Measurements from ENCODE around the gene USH1G.

USH1G gene

DNA sequence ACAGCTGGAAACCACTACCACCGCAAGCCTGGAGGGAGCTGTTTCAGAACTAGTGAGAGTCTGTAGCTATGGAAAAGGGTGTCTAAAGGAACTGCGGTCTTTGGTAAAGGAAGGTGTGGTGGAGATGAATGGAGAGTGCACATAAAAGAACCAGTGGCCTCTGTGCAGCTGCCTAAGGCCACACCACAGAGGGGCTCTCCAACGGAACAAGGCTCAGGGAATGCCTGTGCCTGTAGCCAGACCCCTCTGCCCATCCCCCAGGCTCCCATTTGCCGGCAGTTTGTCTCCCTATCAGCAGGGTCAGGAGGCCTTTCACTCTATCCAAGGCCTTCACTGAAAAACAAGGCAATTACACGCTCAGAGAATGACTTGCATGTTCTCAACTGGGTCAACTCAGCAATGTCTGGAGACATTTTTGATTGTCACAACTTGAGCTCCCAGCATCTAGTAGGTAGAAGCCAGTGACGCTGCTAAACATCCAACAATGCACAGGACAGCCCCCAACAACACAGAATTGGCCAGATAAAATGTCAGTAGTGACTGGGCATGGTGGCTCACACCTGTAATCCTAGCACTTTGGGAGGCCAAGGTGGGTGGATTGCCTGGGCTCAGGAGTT lies 47.0 kb downstream of the USH1G start:
- no peak overlapping the region for H3K4me3 ChIP-seq (ENCODE audit: low read depth, low read length)
- ChIA-PET POLR2A (no interaction called here), CTCF (interaction anchor here (3.5 to 5.6 kb wide), 2 partner anchors 12 to 15 kb away, joined by 16 to 37 read pairs; no protein-coding TSS in a partner anchor)
- no peak for TF ChIP-seq CTCF (IDR thresholded peaks at IDR 0.05; ENCODE audit: insufficient read depth, low read length, missing control alignments)
- no peak for DNase-seq (ENCODE audit: low read depth, low spot score)

DNA sequence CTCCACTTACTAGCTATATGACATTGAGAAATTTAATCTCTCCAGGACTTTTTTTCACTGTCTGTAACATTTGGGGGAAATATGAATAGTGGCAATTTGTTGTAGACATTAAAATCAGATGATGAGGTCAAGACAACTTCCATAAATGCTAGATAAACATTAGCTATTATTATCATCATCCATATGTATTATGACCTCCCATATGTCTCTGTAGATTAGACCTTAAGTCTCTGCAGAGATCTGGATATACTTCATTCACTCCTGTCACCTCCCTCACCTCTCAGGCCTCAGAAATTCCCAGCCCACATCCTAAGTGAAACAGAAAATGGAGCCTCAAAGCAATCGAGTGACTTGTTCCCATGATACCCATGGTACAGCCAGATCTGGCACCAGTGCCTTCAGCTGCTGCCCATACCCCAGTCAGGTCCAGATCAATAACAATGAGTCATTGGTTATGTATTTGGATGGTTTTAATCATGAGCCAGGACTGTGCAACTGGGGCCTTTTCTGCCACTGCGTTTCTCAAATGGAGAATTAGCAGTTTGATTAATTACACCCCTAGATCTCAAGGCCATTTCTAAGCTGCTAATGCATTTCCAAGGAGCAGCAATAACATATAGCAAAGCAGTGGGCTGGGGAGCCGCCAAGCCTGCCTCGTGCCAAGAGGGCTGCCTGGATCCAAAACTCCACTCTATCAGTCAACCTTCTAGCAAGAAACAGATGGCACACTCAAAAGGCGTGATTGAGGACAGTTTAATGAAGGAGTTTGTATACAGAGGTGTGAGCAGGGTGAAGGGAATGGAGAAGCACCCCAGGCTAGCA lies 47.7 kb downstream of the USH1G start:
- no peak for DNase-seq (ENCODE audit: low read depth, low spot score)
- no peak overlapping the region for H3K4me3 ChIP-seq (ENCODE audit: low read depth, low read length)
- CTCF ChIA-PET, result interaction anchor here (0.8 to 5.6 kb wide), 4 partner anchors 8 to 86 kb away, joined by 3 to 37 read pairs (median 10); no protein-coding TSS in a partner anchor
- POLR2A ChIA-PET, result no interaction called here
- no peak for TF ChIP-seq CTCF (IDR thresholded peaks at IDR 0.05; ENCODE audit: insufficient read depth, low read length, missing control alignments)

DNA sequence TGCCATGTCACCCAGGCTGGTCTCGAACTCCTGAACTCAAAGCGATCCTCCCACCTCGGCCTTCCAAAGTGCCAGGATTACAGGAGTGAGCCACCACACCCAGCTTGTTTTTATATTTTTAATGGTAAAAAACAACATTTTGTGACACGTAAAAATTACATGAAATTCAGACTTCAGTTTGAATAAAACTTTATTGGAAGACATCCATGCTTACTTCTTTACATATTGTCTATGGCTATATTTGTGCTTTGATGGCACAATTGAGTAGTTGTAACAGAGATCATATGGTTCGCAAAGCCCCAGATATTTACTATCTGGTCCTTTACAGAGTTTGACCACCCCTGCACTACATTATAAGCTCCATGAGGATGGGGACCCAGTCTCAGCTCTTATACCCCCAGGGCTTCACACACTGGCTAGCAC lies 48.4 kb downstream of the USH1G start:
- H3K4me3 ChIP-seq (ENCODE audit: low read depth, low read length), result no peak overlapping the region
- no peak for DNase-seq (ENCODE audit: low read depth, low spot score)
- POLR2A ChIA-PET, result no interaction called here
- CTCF ChIA-PET, result interaction anchor here (0.6 to 5.6 kb wide), 7 partner anchors 9 to 129 kb away, joined by 3 to 37 read pairs (median 4); no protein-coding TSS in a partner anchor
- no peak for TF ChIP-seq CTCF (IDR thresholded peaks at IDR 0.05; ENCODE audit: insufficient read depth, low read length, missing control alignments)

GRCh38 chr17:74873874-74874614 lies 49.0 kb downstream of the USH1G start:
- no peak for TF ChIP-seq CTCF (IDR thresholded peaks at IDR 0.05; ENCODE audit: insufficient read depth, low read length, missing control alignments)
- ChIA-PET POLR2A (interaction anchor here (0.7 kb wide), 1 partner anchor 114 kb away, joined by 6 read pairs; the partner anchor contains the start of gene CDR2L), CTCF (interaction anchor here (0.6 to 5.6 kb wide), 8 partner anchors 9 to 129 kb away, joined by 3 to 37 read pairs (median 6); no protein-coding TSS in a partner anchor)
- peak overlapping the region; percentile 83 for H3K4me3 ChIP-seq (ENCODE audit: low read depth, low read length)
- no peak for DNase-seq (ENCODE audit: low read depth, low spot score)

DNA sequence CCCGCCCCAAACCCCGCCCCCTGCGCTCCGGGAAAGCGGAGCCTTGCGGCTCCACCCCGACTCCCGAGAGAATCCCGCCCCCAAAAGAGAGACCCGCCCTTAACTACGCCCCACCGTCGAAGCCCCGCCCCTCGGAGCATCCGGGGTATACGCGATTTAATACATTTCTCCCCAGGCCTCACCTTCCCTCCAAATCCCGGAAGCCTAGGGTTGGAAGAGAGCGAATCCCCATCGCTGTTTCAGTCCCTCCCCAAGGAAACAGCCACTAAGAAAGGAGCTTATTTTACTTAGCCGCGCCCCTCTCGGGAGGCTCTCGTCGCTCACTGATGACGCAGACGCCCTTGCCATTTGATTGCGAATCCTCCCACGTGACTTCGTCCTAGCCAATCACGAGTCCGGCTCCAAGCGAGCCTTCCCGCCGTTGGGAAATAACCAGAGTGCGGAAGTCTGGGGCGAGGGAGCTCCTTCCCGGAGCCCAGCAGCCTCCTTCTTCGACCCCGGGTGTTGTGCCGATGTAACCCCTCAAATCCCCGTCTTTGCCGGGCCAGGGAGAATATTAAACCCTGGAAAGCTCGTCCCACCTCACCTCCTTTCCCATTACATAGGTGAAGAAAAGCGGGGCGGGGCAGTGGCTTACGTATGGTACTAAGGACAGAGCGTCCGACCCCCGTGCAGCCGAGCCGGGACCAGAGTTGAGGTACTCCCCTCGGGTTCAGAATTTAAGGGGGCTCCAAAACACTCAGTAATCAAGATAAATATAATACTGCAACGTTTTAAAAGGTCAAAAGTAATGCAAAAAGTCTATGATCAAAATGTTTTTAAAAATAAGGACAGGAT lies 49.8 kb downstream of the USH1G start:
- CTCF ChIA-PET, result interaction anchor here (0.7 to 5.6 kb wide), 7 partner anchors 9 to 128 kb away, joined by 4 to 37 read pairs (median 8); no protein-coding TSS in a partner anchor
- no peak for TF ChIP-seq CTCF (IDR thresholded peaks at IDR 0.05; ENCODE audit: insufficient read depth, low read length, missing control alignments)
- H3K4me3 ChIP-seq (ENCODE audit: low read depth, low read length), result peak overlapping the region; percentile 86
- peak; percentile 99 for DNase-seq (ENCODE audit: low read depth, low spot score)
- POLR2A ChIA-PET, result interaction anchor here (0.6 to 1.7 kb wide), 11 partner anchors 8 to 122 kb away, joined by 3 to 7 read pairs (median 4); partner anchors contain the start of genes CDR2L and NAT9

All from AG04449 (cell line).